Lung (tissue), 12 donors: Measurements from ENCODE around the gene ZFR2. TPM values are rescaled to one million over a fixed set of nuclear protein-coding genes. Genes with fewer than 3 reads are reported as not detected.

ENCODE experiments used
- ATAC-seq: fragments of 200-7000 bp; cut with Tn5 transposase; one replicate; pipeline ENCODE4 v1.9.1; 2020; ENCODE audit warnings: moderate number of reproducible peaks; ENCODE audit not compliant: insufficient read depth, low FRiP score
- DNase-seq, 3 donors: peaks; one replicate each; pipeline ENCODE4 v3.0.0-alpha.2; 2013 to 2017
- H3K27ac ChIP-seq, 2 donors: one replicate each; pipeline ENCODE4 v1.5.1; 2013; ENCODE audit warnings: mild to moderate bottlenecking in 2 of 2, moderate library complexity in 2 of 2, control low read depth in 1 of 2, inconsistent platforms in 1 of 2, low read depth in 1 of 2, low read length in 1 of 2
- H3K27me3 ChIP-seq, 3 donors: one replicate each; pipeline ENCODE4 v1.5.1; 2013; ENCODE audit warnings: low read length in 2 of 3; ENCODE audit not compliant: control insufficient read depth in 3 of 3, insufficient read depth in 3 of 3
- H3K36me3 ChIP-seq, 4 donors: one replicate each; pipeline ENCODE4 v1.5.1; 2013; ENCODE audit warnings: low read length in 4 of 4, mild to moderate bottlenecking in 1 of 4, moderate library complexity in 1 of 4; ENCODE audit not compliant: control insufficient read depth in 4 of 4, insufficient read depth in 4 of 4
- H3K4me1 ChIP-seq, 5 donors: one replicate each; pipeline ENCODE4 v1.5.1; 2013; ENCODE audit warnings: low read length in 5 of 5, mild to moderate bottlenecking in 2 of 5, moderate library complexity in 1 of 5; ENCODE audit not compliant: control insufficient read depth in 5 of 5, insufficient read depth in 5 of 5
- H3K4me3 ChIP-seq: one replicate; pipeline ENCODE4 v1.5.1; 2013; ENCODE audit warnings: mild to moderate bottlenecking, control low read depth, moderate library complexity
- H3K9ac ChIP-seq, 2 donors: one replicate each; pipeline ENCODE4 v1.5.1; 2013; ENCODE audit warnings: low read length in 2 of 2, control low read depth in 1 of 2; ENCODE audit not compliant: insufficient read depth in 1 of 2
- H3K9me3 ChIP-seq, 4 donors: one replicate each; pipeline ENCODE4 v1.5.1; 2013; ENCODE audit warnings: low read length in 3 of 4, mild to moderate bottlenecking in 1 of 4, moderate library complexity in 1 of 4; ENCODE audit not compliant: control insufficient read depth in 4 of 4, insufficient read depth in 3 of 4
- CTCF ChIP-seq: IDR thresholded peaks from 2 replicates; pipeline ENCODE4 v1.5.1; 2012; ENCODE audit warnings: mild to moderate bottlenecking; ENCODE audit errors: control extremely low read depth, extremely low read depth
- WGBS, 2 donors: extraction: QIAGEN DNeasy Blood & Tissue Kit; methylation state at CpG; one replicate each; pipeline ENCODE4 v1.1.7; 2013; 5-methylcytosine and 5-hydroxymethylcytosine counted together
- polyA plus RNA-seq, 2 donors: library from polyadenylated mRNA; stranded (reverse); fragments of 200-250 nt; gene quantifications; one replicate each; pipeline ENCODE4 v1.2.1, GENCODE V29; 2013
- total RNA-seq, 2 donors: library from RNA; depleted of rRNA in 1 of 2; stranded (reverse); fragments of >200 nt in 1 of 2; gene quantifications; one replicate each; pipeline ENCODE4 v1.2.1, GENCODE V29; 2014 to 2021
- donor health status: control.
- donor health status: control.
- donor health status: Bipolar disorder and iron deficiency.
- donor health status: healthy.
- donor health status: DM: yes; HTN: yes; CAD: no.

The ZFR2 gene
- total and polyA plus RNA-seq, 4 donors = 0.05 to 0.34 (median 0.19) TPM

GRCh38 chr19:3801412-3802096 lies 67.3 kb downstream of the ZFR2 start:
- peaks cover 0 to 3% (median under 1%) of the 10 kb centered on the region in 4 donors for H3K9me3 ChIP-seq
- no peak for TF ChIP-seq CTCF
- peaks cover 0 to 28% (median 23%) of the 10 kb centered on the region in 3 donors for H3K27me3 ChIP-seq
- H3K36me3 ChIP-seq = no peaks in the 10 kb centered on the region
- H3K4me3 ChIP-seq = no peak overlapping the region
- H3K4me1 ChIP-seq = peaks cover 0 to 10% (median 3%) of the 10 kb centered on the region in 5 donors
- no peak overlapping the region for H3K9ac ChIP-seq
- no peak for ATAC-seq
- peak overlapping the region in 1 of 2 donors; percentile 0 for H3K27ac ChIP-seq
- DNase-seq = peak; percentile 29 to 57 (median 50)
- 2 to 5% methylated on average over 46 of the region's 46 CpGs for WGBS, 2 donors

GRCh38 chr19:3800996-3801395 lies 67.8 kb downstream of the ZFR2 start:
- H3K9ac ChIP-seq = no peak overlapping the region
- H3K36me3 ChIP-seq = no peaks in the 10 kb centered on the region
- H3K4me1 ChIP-seq = peaks cover 0 to 10% (median 3%) of the 10 kb centered on the region in 5 donors
- ATAC-seq = no peak
- no peak overlapping the region for H3K27ac ChIP-seq
- WGBS, 2 donors = 38 to 40% methylated on average over 21 of the region's 21 CpGs
- H3K27me3 ChIP-seq = peaks cover 0 to 28% (median 23%) of the 10 kb centered on the region in 3 donors
- H3K9me3 ChIP-seq = peaks cover 0 to 4% (median 1%) of the 10 kb centered on the region in 4 donors
- TF ChIP-seq CTCF = no peak
- H3K4me3 ChIP-seq = no peak overlapping the region
- no peak for DNase-seq

GRCh38 chr19:3798137-3798536 lies 70.7 kb downstream of the ZFR2 start:
- Histone ChIP-seq H3K9me3 (peaks cover 0 to 4% (median 1%) of the 10 kb centered on the region in 4 donors), H3K27me3 (peaks cover 0 to 27% (median 23%) of the 10 kb centered on the region in 3 donors), H3K4me1 (peaks cover 0 to 10% (median 3%) of the 10 kb centered on the region in 5 donors), H3K9ac (no peak overlapping the region), H3K27ac (no peak overlapping the region), H3K4me3 (no peak overlapping the region), H3K36me3 (no peaks in the 10 kb centered on the region)
- 32 to 45% methylated on average over 6 of the region's 6 CpGs for WGBS, 2 donors
- ATAC-seq (no peak), DNase-seq (no peak)
- no peak for TF ChIP-seq CTCF

- Histone ChIP-seq H3K27ac (no peak overlapping the region), H3K9me3 (peaks cover 0 to 4% (median 1%) of the 10 kb centered on the region in 4 donors), H3K9ac (no peak overlapping the region), H3K4me3 (no peak overlapping the region), H3K36me3 (no peaks in the 10 kb centered on the region), H3K27me3 (peaks cover 0 to 13% (median 11%) of the 10 kb centered on the region in 3 donors), H3K4me1 (peaks cover 0 to 5% (median under 1%) of the 10 kb centered on the region in 5 donors)
- TF ChIP-seq CTCF = no peak
- DNase-seq (no peak), ATAC-seq (no peak)
- WGBS, 2 donors = 95% methylated on average over 2 of the region's 2 CpGs
Observed at GRCh38 chr19:3796358-3796757, 72.5 kb downstream of the ZFR2 start.
